Left ventricle myocardium superior (tissue), 1 donor: ENCODE measurements around the gene ANKS3. TPM values are rescaled to one million over a fixed set of nuclear protein-coding genes. Genes with fewer than 3 reads are reported as not detected.
"Not testable (repeated sequence)": the region's sequence is repeated elsewhere in the genome, so short reads cannot be mapped to it uniquely, and the experiment has no call there.

Experiments used
- ATAC-seq: fragments of 200-7000 bp; cut with Tn5 transposase; one replicate; pipeline ENCODE4 v1.9.1; 2020; ENCODE audit warnings: mild to moderate bottlenecking, moderate library complexity
- DNase-seq: peaks from one replicate; pipeline ENCODE4 v3.0.0-alpha.2; 2020
- intact Hi-C: fragments of 100-400 bp; cut with micrococcal nuclease; formaldehyde crosslinking; loops from one replicate; pipeline ENCODE4 v1.11.0; 2022
- total RNA-seq: library from RNA; stranded (reverse); fragmentation: NEBNext Ultra II Directional; extraction: Animal tissue kit (Norgen Biotek cat#: 25700); gene quantifications from one replicate; pipeline ENCODE4 v1.2.1, GENCODE V29; 2021
- donor health status: DM: no; HTN: yes; CAD: no; lungs with severe emphysema.

The ANKS3 gene
- total RNA-seq, 1 donor from 2014 or later: 7.8 TPM

DNA sequence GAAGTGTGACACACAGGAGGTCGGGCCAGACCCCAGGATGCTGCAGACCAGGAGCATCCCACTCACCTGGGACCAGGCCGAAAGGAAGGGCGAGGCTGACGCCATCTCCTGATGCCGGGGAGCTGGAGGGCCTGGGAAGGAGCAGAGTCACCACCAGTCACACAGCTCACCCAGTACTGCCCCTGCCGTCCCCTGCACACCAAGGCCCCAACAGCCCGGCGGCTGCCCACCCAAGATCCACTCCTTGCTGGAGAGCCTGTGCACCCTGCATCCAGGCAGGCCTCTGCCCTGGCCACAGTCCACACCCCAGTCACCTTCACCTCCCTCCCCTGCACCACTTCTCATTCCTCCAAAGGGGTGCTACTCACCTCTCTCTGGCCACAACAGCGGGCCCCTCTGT, 28.1 kb upstream of the ANKS3 start:
- ATAC-seq (no peak), DNase-seq (no peak)
- intact Hi-C loops: no loop called here

GRCh38 chr16:4760221-4760910, 26.3 kb upstream of the ANKS3 start:
- ATAC-seq: no peak
- DNase-seq: no peak
- intact Hi-C loops: no loop called here

- DNase-seq: no peak
- ATAC-seq: no peak
- intact Hi-C loops: no loop called here
These were observed 21.6 kb upstream of the ANKS3 start for GRCh38 chr16:4755687-4756086.

- ATAC-seq: no peak
- intact Hi-C loops: no loop called here
- no peak for DNase-seq
These were observed 20.8 kb upstream of the ANKS3 start for GRCh38 chr16:4754865-4755264.

- intact Hi-C loops: no loop called here
- DNase-seq (no peak), ATAC-seq (no peak)
These were observed 19.2 kb upstream of the ANKS3 start for GRCh38 chr16:4753227-4753626.

DNA sequence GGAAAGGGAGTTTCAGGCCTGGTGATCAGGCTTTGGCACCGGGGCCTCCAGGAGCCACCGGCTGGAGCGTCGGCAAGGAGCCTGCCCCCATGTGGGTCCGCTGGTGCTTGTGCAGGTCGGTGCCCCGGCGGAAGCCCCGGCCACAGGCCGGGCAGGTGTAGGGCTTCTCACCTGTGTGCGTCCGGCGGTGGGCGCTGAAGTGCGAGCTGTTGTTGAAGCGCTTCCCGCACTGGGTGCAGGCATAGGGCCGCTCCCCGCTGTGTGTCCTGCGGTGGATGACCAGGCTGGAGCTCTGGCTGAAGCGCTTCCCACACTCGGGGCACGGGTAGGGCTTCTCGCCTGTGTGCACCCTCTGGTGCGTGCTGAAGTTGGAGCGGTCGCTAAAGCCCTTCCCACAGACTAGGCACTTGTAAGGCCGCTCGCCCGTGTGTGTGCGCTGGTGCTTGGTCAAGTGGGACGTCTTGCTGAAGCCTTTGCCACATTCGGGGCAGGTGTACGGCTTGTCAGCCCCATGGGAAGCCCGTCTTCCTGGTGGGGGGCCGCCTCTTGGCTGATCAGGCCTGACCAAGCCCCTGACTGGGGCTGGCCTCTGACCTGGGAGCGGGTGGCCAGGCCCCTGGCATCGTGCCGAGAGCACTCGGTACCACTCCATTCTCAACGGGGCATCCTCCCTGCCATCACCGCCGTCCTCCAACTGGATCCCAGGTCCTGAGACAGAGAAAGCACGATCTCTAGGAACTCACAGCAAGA, 18.5 kb upstream of the ANKS3 start:
- ATAC-seq: no peak
- intact Hi-C loops: no loop called here
- no peak for DNase-seq

GRCh38 chr16:4750896-4751295, 16.8 kb upstream of the ANKS3 start:
- ATAC-seq (no peak), DNase-seq (no peak)
- intact Hi-C loops: no loop called here

- no peak for ATAC-seq
- intact Hi-C loops: no loop called here
- DNase-seq: no peak
These were observed 15.7 kb upstream of the ANKS3 start for GRCh38 chr16:4749700-4750257.

DNA sequence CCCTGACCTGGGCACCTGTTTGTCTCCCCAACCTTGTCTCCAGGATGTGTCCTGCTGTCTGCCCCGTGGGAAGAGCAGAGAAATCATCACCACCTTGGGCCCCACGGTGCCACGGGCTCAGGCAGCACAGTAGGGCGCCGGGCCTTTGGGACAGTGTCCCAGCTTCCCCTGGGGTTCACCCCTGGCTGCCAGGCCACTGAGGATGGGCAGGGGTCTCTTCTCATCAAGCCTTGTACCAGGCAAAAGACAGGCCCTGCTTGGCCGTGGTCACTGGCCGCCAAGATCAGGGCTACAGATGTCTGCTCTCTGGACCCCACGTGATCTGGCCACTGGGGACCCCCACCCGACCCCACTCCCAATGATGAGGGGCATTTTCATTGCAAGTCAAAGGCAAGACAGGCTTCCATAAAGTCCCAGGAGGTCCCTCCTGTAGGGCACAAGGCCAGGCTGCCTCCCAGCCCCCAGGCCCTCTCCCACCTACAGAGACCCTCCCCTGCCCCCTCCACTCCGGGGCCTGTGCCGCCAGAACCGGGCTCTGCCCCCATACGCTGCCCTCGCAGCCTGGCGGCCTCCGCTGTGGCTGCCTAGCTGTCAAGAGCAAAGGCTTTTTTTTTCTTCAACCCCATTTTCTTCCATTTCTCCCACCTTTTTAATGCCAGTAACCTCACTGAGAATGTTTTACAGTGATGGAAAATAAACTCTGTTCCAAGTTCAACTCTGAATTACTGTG, 14.8 kb upstream of the ANKS3 start:
- intact Hi-C loops: no loop called here
- no peak for ATAC-seq
- no peak for DNase-seq

DNA sequence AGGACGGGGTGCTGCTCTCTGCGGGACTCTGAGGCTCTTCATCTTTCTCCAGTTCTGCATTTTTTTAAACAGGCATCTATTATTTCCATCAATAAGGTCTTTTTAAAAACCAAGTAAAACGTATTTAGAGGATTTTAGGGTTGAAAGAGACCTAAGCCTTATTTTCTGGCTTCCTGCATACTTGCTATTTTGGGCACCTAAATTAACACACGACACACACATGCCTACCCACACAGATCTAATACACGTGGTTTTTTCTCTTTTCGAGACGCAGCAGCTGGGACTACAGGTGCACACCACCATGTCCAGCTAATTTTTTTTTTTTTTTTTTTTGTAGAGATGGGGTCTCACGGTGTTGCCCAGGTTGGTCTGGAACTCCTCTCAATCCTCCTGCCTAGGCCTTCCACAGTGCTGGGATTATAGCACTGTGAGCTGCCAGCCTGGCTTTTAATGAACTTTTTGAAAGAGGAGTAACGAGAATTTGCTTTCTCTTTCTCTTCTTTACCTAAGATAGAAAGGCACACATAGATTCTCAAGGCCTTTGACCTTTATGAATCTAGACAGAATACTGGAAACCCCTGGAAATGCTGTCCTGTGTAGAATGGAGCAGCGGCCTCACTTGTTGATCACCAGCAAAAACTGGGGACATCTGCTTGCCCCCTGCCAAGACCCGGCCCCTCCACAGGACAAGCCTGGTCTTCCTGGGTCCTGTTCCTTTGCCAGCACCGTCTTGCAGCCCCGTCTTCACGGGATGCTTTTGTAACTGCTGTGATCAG, 14.0 kb upstream of the ANKS3 start:
- intact Hi-C loops: no loop called here
- ATAC-seq (no peak), DNase-seq (no peak)

- ATAC-seq (peak; percentile 13), DNase-seq (no peak)
- intact Hi-C loops: no loop called here
These were observed 13.0 kb upstream of the ANKS3 start for GRCh38 chr16:4746991-4747574.

DNA sequence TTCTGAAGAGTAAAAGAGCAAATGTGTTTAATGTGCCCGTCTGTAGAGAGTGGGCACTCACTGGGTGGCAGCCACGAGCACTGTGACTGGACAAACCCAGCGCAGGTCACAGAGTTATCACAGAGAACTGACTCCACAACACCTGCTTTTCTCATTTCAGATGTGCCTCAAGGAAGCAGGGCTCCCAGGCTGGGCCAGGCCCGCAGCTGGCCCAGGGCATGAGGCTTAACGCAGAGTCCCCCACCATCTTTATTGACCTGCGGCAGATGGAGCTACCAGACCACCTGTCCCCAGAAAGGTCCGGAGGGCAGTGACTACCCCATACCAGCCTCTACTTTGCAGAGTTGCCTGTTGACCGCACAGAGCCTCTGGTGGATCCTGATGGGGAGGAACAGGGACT, 12.1 kb upstream of the ANKS3 start:
- ATAC-seq (no peak), DNase-seq (no peak)
- intact Hi-C loops: no loop called here

- DNase-seq: no peak
- intact Hi-C loops: no loop called here
- no peak for ATAC-seq
These were observed 11.2 kb upstream of the ANKS3 start for GRCh38 chr16:4745274-4745569.

- ATAC-seq (no peak), DNase-seq (no peak)
- intact Hi-C loops: no loop called here
These were observed 10.6 kb upstream of the ANKS3 start for GRCh38 chr16:4744555-4745273.

- DNase-seq (no peak), ATAC-seq (no peak)
- intact Hi-C loops: no loop called here
These were observed 9.3 kb upstream of the ANKS3 start for GRCh38 chr16:4743226-4743878.

- ATAC-seq, intact Hi-C loops, DNase-seq: not testable (repeated sequence)
These were observed 4.3 kb upstream of the ANKS3 start for GRCh38 chr16:4738370-4738769.

DNA sequence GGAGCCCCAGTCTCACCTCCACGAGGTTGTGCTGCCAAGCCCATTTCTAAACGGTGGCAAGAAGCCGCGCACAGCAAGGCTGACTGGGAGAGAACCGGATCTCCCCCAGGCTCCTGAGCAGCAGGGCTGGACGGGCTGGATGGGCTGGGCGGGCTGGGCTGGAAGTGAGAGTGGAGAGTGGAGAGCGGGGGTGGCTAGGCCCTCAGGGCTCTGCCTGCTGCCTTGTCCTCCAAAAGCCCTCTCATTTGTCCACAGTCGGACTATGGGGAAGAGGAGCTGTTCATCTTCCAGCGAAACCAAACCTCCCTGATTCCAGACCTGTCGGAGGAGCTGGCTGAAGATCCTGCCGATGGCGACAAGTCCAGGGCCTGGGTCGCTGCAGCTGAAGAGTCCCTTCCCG, 3.5 kb upstream of the ANKS3 start:
- no peak for DNase-seq
- intact Hi-C loops: no loop called here
- ATAC-seq: no peak

- DNase-seq (no peak), ATAC-seq (no peak)
- intact Hi-C loops: no loop called here
These were observed 2.5 kb upstream of the ANKS3 start for GRCh38 chr16:4736546-4736945.
